NCI-H2081 (cell line): ENCODE data around the gene CTNND2.

ENCODE experiments used
- DNase-seq, 2 experiments: peaks; one replicate each; lab custom pipeline; 2025; lab: John Stamatoyannopoulos, UW

The CTNND2 gene

DNA sequence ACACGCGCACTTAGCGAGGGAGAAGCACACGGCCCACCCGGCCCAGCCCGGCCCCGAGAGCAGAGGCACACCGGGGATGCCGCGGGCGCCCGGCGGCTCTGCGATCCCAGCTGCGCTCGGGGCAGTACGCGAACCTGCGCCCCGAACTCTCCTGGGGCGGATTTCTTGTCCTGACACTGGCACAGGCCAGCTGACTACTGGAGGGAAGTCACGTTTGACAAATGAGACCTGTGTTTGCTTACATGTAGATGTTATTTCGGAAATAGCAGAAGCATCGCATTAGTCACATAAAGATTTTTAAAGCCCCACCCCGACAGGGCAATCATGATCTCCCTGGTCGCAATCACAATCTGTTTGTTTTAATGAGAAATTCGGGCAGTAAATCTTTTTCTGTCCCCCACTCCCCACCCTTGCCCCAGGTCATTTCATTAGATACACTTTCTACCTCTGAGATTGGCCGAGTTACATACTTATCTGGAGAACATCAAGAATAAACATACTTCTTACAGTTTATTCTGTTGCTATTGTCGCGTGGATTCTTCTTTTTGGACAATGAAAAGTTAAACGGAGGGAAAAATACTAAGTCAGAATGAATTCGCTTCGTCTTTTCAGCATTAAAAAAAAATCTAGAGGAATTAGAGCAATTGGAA is 518.9 kb downstream of the CTNND2 start:
- DNase-seq: peak; percentile 56 to 84

DNA sequence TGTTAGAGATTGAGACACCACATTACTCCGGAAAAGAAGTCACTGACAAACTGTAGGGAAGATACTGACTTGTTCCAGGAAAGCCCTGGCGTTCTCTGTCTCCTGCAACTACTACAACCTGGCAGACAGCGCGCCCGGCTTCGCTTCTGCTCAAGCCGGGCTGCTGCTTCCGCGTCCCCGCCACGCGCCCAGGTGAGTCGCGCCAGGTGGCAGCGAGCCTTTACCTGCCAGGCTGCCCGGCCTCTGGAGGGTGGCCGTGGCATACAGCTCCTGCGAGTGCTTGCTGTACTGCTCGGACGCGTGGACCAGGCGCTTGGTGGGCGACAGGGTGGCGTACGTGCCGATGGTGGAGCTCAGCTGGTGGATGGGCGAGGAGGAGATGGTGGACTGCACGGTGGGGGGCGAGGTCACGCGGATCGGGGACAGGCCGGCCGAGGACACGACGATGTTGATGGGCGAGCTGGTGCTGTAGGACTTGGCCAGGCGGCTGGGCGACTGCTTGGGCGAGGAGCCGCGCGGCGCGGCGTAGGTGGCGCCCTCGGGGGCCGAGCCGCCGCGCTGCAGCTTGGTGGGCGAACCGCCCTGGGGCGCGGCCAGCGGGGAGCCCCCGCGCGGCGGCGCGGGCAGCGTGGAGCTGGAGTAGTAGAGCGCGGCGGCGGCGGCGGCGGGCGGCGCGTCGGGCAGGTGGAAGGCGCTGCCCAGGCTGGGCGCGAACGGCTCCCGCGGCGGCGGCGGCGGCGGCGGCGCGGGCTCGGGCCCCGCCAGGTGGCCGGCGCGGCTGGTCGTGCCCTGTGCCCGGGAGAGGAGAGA is 519.6 kb downstream of the CTNND2 start:
- peak; percentile 88 to 89 for DNase-seq

GRCh38 chr5:11383506-11384095 is 520.6 kb downstream of the CTNND2 start:
- peak; percentile 61 to 87 for DNase-seq

GRCh38 chr5:11378461-11378860 is 525.8 kb downstream of the CTNND2 start:
- peak; percentile 4 to 49 for DNase-seq

GRCh38 chr5:11377896-11378295 is 526.4 kb downstream of the CTNND2 start:
- DNase-seq: no peak

GRCh38 chr5:11372191-11372590 is 532.1 kb downstream of the CTNND2 start:
- DNase-seq: no peak

GRCh38 chr5:11371021-11371420 is 533.2 kb downstream of the CTNND2 start:
- DNase-seq: no peak

DNA sequence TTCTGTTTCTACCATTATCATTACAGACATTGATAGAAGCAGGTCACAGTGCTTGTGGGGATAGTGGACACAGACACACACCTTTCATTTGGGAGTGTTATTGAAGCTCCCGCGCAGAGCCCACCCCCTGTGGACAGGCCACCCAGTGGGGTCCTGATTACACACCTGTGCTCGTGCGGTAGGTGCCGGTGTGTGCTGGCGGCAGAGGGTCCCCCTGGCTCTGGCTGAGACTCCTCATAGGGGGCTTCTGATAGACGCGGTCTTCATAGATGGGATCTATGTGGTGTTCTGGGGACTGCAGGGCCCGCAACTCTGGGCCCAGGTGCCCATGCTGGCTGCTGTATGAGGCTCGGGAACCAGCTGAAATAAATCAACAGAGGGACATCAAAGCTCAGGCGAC is 539.7 kb downstream of the CTNND2 start:
- DNase-seq: no peak

DNA sequence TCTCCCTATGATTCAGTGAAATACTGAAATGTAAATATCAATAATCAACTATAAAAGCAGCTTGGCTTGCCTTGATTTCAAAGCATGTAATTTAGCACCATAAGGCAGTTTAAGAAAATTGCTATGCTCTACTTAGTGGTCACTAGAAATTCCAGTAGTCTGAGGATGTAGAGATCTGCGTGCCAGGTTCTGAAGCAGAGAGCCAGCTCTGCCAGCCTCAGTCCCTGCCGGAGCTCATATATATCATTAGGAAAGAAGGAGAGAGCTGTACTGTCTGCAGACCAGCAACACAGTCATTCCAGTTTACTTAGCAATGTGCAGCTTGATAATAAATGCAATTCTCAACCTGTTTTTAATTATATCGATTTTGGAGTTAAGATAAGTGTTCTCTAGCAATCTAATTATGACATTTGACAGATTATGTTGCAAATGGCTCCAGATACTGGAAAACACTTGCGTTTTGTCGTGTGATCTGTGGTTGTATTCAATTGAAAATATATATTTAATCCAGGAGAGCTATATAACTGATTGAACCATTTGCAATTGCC is 540.5 kb downstream of the CTNND2 start:
- no peak for DNase-seq

DNA sequence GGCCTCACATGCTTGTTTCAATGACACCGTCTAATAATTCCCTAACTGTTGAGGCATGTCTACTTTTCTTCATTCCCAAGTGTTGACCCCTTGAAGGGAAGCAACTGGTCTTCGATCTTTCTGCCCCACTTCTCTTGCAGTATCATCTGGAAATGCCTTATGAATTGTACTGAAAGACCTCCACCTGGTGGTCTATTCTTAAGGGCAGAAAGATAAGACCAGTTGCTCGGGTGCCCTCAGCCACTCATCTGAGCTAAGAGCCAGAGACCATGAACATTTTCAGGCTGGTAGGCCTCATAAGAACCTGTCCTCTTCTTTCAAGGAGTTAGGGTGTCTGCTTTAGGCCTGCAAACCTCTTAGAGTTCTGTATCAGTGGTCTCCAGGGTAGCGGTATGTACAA is 542.5 kb downstream of the CTNND2 start:
- DNase-seq: no peak

GRCh38 chr5:11357928-11358327 is 546.3 kb downstream of the CTNND2 start:
- no peak for DNase-seq

DNA sequence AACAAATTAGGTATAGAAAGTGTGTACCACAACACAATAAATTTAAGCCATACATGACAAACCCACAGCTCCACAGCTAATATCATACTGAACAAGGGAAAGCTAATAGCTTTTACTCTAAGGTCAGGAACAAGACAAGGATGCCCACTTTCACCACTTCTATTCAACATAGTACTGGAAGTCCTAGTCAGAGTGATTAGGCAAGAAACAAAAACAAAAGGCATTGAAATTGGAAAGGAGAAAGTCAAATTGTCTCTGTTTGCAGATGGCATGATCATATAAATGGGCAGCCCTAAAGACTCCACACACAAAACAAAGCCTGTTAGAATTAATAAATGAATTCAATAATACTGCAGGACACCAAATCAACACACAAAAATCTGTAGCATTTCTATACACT is 548.8 kb downstream of the CTNND2 start:
- DNase-seq: no peak

DNA sequence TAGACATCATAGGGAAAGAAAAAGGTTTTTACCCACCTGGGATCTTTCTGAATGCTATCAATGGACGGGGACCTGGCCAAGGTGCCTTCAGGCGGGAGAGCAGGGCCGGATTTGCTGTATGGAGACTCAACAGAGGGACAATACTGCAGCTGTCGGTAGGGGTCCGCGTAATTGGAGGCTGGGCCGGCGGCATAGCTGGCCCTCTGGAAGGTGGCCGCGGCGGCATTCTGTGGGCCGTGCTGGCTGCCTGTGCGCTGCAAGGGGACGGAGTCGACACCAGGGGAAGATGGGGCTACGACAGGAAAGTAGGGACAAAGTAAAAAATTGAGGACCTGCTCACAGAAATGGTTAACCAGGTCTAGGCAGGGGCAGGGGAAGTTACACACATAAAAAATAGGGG is 557.9 kb downstream of the CTNND2 start:
- no peak for DNase-seq

GRCh38 chr5:11335881-11336760 is 568.1 kb downstream of the CTNND2 start:
- no peak for DNase-seq

- DNase-seq: no peak
Measured at GRCh38 chr5:11334404-11334803, 569.8 kb downstream of the CTNND2 start.

DNA sequence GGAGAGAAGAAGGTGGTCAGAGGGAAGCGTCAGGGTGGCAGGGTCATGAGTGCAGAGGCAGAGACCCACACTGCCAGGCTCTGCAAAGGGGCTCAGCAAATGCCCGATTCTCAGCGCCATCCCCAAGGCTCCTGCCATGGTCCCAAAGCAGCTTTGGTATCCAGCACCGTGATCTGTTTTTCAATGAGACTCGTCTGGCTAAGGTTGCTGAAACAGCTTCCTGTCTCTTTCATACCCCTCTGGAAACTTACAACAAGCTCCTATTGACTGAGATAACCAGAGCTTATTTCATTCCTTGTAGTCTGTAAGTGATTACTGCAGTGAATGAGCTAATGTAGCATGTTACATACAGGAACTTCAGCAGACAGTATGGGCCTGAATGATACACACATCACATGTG is 574.6 kb downstream of the CTNND2 start:
- no peak for DNase-seq

DNA sequence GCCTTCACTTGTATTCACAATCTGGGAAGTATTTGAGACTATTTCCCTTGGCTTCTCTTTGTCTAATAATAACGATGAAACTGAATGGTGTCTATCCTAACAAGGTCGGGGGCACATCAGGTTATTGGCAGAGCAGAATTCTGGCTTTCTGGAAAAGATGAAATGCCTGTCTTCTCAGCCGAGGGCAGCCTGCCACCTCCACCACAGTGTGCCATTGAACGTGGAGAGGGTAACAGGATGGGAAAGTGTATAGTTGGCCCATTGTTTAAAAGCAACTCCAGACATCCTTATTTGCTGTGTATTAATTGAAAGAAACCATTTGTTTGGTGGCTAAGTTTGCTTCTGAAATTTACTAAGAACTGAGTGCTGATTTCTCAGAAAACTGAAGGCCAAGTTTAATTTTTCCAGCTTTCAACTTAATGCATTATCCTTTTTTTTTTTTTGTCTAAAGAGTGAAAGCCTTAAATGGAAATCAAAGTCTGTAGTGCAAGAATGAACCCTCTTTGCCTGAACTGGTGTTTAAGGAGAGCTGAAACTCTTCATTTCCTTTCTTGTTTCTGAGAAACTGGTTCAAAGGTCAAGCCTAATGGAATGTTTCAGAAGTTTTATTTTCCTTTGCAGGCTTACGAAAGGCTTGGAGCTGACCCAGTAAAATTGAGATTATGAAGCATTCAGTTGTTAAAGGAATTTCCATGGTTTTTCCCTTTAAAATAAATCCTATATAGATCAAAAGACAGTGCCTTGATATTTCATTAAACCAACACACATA is 579.5 kb downstream of the CTNND2 start:
- no peak for DNase-seq

DNA sequence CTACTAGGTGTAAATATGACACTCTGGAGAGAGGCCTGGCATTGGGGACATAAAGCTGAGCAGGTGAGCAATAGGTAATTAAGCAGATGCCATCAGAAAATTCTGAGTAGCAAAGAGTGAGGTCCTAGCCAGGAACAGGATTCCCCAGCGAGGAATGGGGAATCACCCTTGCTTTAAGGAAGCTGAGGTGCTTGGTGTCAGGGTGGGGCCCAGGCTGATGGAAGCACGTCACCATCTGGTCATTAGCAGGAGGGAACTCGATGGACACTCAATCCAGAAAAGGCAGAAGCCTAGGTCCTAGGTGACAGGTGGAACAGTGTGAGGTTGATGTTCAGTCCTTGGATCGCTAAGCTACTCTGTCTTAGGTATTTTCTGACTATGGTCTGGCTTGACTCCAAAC is 580.5 kb downstream of the CTNND2 start:
- DNase-seq: no peak

DNA sequence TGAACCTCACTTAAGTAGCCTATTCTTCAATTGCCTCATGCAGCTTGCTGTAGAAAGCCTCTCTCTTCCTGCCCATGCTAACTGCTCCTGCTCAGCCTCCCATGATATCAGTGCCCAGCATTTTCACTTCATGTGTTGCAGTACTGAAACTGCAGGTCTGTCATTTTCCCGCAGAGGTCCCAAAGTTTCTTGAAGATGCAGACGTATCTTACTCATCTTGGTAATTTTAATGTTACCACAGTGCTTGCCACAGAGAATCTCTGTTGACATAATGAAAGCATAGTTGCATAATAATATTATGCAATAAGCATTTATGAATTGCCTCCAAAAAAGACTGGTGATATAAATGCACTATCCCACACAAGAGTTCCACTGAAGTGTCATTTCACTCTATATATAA is 582.1 kb downstream of the CTNND2 start:
- no peak for DNase-seq

DNA sequence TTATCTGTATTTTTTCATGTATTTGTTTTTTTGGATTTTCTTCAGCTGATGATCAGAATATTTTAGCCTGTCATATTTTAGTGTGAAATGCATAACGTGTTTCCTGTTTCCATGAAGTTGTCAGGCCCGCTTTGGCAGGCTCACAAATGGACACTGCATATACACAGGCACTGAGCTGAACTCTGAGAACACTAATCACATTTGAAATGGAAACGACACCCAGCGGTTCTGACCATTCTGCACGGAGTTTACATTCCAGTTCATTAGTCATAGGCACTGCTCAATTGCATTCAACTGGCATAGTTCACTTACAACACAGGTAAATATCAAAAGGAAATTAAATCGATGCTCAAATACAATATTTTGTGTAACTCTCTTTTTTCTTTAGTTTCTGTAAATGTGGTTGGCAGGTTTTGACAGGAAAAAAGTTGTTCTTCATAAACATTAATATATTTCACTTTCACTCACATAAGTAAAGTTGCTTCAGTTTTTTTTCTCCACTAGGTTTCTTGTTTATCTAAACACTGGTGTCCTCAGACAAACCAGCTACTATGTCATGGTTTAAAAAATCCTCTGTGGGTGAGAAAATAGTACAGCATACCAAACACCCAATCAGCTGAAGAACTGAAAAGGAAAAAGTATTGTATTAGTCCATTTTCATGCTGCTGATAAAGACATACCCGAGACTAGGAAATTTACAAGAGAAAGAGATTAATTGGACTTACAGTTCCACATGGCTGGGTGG is 584.2 kb downstream of the CTNND2 start:
- DNase-seq: peak in 1 of 2 experiments; percentile 34
